Uterus (tissue), 2 donors: ENCODE data around the gene AMOTL1.

Experiments
- POLR2A ChIP-seq, 2 donors: fragments of 450-650 bp; IDR thresholded peaks; one replicate each; pipeline ENCODE4 v1.6.1; 2016; ENCODE audit warnings: antibody characterized with exemption in 2 of 2, mild to moderate bottlenecking in 1 of 2, moderate library complexity in 1 of 2
- TF ChIP-seq, protein P1 (sequence below), 4 experiments: fragments of 200-600 bp in 2 of 4; fragments of 450-650 bp in 2 of 4; sonication (generic) in 2 of 4; IDR thresholded peaks; one replicate each; pipeline ENCODE4 v1.5.1; 2016 to 2019; ENCODE audit warnings: antibody characterized with exemption in 4 of 4, mild to moderate bottlenecking in 2 of 4, moderate library complexity in 1 of 4

DNA sequence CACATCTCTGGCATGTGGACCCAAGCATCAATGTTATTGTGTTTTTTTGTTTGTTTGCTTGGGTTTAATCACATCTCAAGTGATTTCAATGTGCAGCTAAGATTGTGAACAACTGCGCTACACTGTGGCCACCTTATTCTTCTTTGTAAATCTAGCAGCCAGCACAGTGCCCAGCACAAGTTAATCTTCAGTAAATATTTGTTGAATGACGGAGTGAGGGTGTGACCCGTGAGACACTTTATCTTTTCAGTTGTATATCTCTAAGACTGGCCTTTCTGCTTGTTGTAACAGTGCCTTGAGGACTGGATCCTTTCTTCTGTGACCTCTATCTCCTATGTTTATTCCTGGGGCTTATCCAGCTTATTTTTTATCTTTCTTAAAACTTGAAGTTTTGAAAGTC is 21.4 kb upstream of the AMOTL1 start:
- TF ChIP-seq, protein P1, sequence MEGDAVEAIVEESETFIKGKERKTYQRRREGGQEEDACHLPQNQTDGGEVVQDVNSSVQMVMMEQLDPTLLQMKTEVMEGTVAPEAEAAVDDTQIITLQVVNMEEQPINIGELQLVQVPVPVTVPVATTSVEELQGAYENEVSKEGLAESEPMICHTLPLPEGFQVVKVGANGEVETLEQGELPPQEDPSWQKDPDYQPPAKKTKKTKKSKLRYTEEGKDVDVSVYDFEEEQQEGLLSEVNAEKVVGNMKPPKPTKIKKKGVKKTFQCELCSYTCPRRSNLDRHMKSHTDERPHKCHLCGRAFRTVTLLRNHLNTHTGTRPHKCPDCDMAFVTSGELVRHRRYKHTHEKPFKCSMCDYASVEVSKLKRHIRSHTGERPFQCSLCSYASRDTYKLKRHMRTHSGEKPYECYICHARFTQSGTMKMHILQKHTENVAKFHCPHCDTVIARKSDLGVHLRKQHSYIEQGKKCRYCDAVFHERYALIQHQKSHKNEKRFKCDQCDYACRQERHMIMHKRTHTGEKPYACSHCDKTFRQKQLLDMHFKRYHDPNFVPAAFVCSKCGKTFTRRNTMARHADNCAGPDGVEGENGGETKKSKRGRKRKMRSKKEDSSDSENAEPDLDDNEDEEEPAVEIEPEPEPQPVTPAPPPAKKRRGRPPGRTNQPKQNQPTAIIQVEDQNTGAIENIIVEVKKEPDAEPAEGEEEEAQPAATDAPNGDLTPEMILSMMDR (IDR thresholded peaks at IDR 0.05): no peak
- no peak for TF ChIP-seq POLR2A (IDR thresholded peaks at IDR 0.05)
